Suprapubic skin (tissue), 4 donors: ENCODE data around the gene MOB3A. TPM values are rescaled to one million over a fixed set of nuclear protein-coding genes. Genes with fewer than 3 reads are reported as not detected.

Experiments used
- DNase-seq, 2 donors: peaks; one replicate each; pipeline ENCODE4 v3.0.0-alpha.2; 2019; ENCODE audit warnings: low spot score in 2 of 2
- H3K27ac ChIP-seq: fragments of 200-600 bp; sonication (generic); one replicate; pipeline ENCODE4 v1.5.1; 2019
- H3K27me3 ChIP-seq: fragments of 200-600 bp; sonication (generic); one replicate; pipeline ENCODE4 v1.5.1; 2019
- H3K36me3 ChIP-seq: fragments of 200-600 bp; sonication (generic); one replicate; pipeline ENCODE4 v1.5.1; 2019
- H3K4me1 ChIP-seq: fragments of 200-600 bp; sonication (generic); one replicate; pipeline ENCODE4 v1.5.1; 2019
- H3K4me3 ChIP-seq: fragments of 200-600 bp; sonication (generic); one replicate; pipeline ENCODE4 v1.5.1; 2019; ENCODE audit warnings: mild to moderate bottlenecking
- H3K9me3 ChIP-seq: fragments of 200-600 bp; sonication (generic); one replicate; pipeline ENCODE4 v1.5.1; 2019
- CTCF ChIP-seq, 2 donors: fragments of 200-600 bp in 1 of 2; fragments of 450-650 bp in 1 of 2; sonication (generic) in 1 of 2; IDR thresholded peaks; one replicate each; pipeline ENCODE4 v1.5.1; 2016 to 2019; ENCODE audit warnings: antibody characterized with exemption in 2 of 2, mild to moderate bottlenecking in 1 of 2, moderate library complexity in 1 of 2
- EP300 ChIP-seq: sonication (generic); formaldehyde crosslinking; IDR thresholded peaks from one replicate; pipeline ENCODE4 v1.6.1; 2017; ENCODE audit warnings: antibody characterized with exemption
- POLR2A ChIP-seq, 2 donors: fragments of 450-650 bp; IDR thresholded peaks; one replicate each; pipeline ENCODE4 v1.6.1; 2017; ENCODE audit warnings: antibody characterized with exemption in 2 of 2, mild to moderate bottlenecking in 2 of 2, moderate library complexity in 2 of 2
- POLR2AphosphoS5 ChIP-seq, 3 donors: sonication (generic); formaldehyde crosslinking; IDR thresholded peaks; one replicate each; pipeline ENCODE4 v1.6.1; 2017; ENCODE audit warnings: antibody characterized with exemption in 3 of 3
- WGBS: methylation state at CpG from one replicate; pipeline ENCODE4 v1.1.5; 2018; 5-methylcytosine and 5-hydroxymethylcytosine counted together
- total RNA-seq, 4 donors: library from RNA; depleted of rRNA; stranded (reverse); fragments of >200 nt; gene quantifications; one replicate each; pipeline ENCODE4 v1.1.0, GENCODE V29; 2016

Gene MOB3A
- total RNA-seq, 4 donors from 2014 or later, result 23.7 to 29.4 (median 28.1) TPM

GRCh38 chr19:2122251-2122650 is 26.1 kb upstream of the MOB3A start:
- no peak for DNase-seq
- H3K4me3 ChIP-seq, result no peak overlapping the region
- H3K36me3 ChIP-seq, result peaks cover 96% of the 10 kb centered on the region
- H3K27me3 ChIP-seq, result no peaks in the 10 kb centered on the region
- H3K9me3 ChIP-seq, result no peaks in the 10 kb centered on the region
- no peak for TF ChIP-seq POLR2A (IDR thresholded peaks at IDR 0.05)
- no peaks in the 10 kb centered on the region for H3K4me1 ChIP-seq
- no peak overlapping the region for H3K27ac ChIP-seq
- WGBS, result 86% methylated on average over 15 of the region's 15 CpGs

GRCh38 chr19:2121416-2122051 is 25.4 kb upstream of the MOB3A start:
- H3K36me3 ChIP-seq, result peaks cover 96% of the 10 kb centered on the region
- H3K4me1 ChIP-seq, result no peaks in the 10 kb centered on the region
- no peaks in the 10 kb centered on the region for H3K27me3 ChIP-seq
- no peak overlapping the region for H3K27ac ChIP-seq
- no peak for DNase-seq
- H3K4me3 ChIP-seq, result no peak overlapping the region
- TF ChIP-seq POLR2AphosphoS5 (IDR thresholded peaks at IDR 0.05) (no peak), CTCF (IDR thresholded peaks at IDR 0.05) (no peak), EP300 (no peak), POLR2A (IDR thresholded peaks at IDR 0.05) (no peak)
- no peaks in the 10 kb centered on the region for H3K9me3 ChIP-seq
- 80% methylated on average over 3 of the region's 27 CpGs for WGBS

- no peak for DNase-seq
- no peaks in the 10 kb centered on the region for H3K27me3 ChIP-seq
- H3K4me3 ChIP-seq, result no peak overlapping the region
- TF ChIP-seq POLR2AphosphoS5 (IDR thresholded peaks at IDR 0.05), result no peak
- WGBS, result 96% methylated on average over 21 of the region's 26 CpGs
- H3K36me3 ChIP-seq, result peaks cover 98% of the 10 kb centered on the region
- H3K27ac ChIP-seq, result no peak overlapping the region
- H3K4me1 ChIP-seq, result no peaks in the 10 kb centered on the region
- H3K9me3 ChIP-seq, result no peaks in the 10 kb centered on the region
Measured at GRCh38 chr19:2120821-2121220, 24.7 kb upstream of the MOB3A start.

GRCh38 chr19:2119921-2120785 is 24.0 kb upstream of the MOB3A start:
- no peaks in the 10 kb centered on the region for H3K4me1 ChIP-seq
- no peaks in the 10 kb centered on the region for H3K9me3 ChIP-seq
- peaks cover 98% of the 10 kb centered on the region for H3K36me3 ChIP-seq
- DNase-seq, result no peak
- TF ChIP-seq POLR2AphosphoS5 (IDR thresholded peaks at IDR 0.05) (no peak), CTCF (IDR thresholded peaks at IDR 0.05) (no peak), EP300 (no peak), POLR2A (IDR thresholded peaks at IDR 0.05) (no peak)
- no peaks in the 10 kb centered on the region for H3K27me3 ChIP-seq
- H3K4me3 ChIP-seq, result no peak overlapping the region
- H3K27ac ChIP-seq, result no peak overlapping the region
- WGBS, result 86% methylated on average over 16 of the region's 31 CpGs

GRCh38 chr19:2118438-2118837 is 22.3 kb upstream of the MOB3A start:
- TF ChIP-seq CTCF (IDR thresholded peaks at IDR 0.05) (no peak), POLR2A (IDR thresholded peaks at IDR 0.05) (no peak), EP300 (no peak), POLR2AphosphoS5 (IDR thresholded peaks at IDR 0.05) (no peak)
- no peaks in the 10 kb centered on the region for H3K9me3 ChIP-seq
- no peaks in the 10 kb centered on the region for H3K4me1 ChIP-seq
- WGBS, result no CpG with 5 or more reads among the region's 18 CpGs
- H3K27me3 ChIP-seq, result no peaks in the 10 kb centered on the region
- DNase-seq, result no peak
- peaks cover 100% of the 10 kb centered on the region for H3K36me3 ChIP-seq
- H3K4me3 ChIP-seq, result no peak overlapping the region
- H3K27ac ChIP-seq, result no peak overlapping the region

GRCh38 chr19:2117215-2117960 is 21.3 kb upstream of the MOB3A start:
- Histone ChIP-seq H3K36me3 (peaks cover 100% of the 10 kb centered on the region), H3K4me3 (no peak overlapping the region), H3K27me3 (no peaks in the 10 kb centered on the region), H3K9me3 (no peaks in the 10 kb centered on the region), H3K27ac (no peak overlapping the region), H3K4me1 (no peaks in the 10 kb centered on the region)
- TF ChIP-seq CTCF (IDR thresholded peaks at IDR 0.05), result no peak
- no peak for TF ChIP-seq POLR2AphosphoS5 (IDR thresholded peaks at IDR 0.05)
- TF ChIP-seq POLR2A (IDR thresholded peaks at IDR 0.05), result no peak
- no peak for TF ChIP-seq EP300
- no peak for DNase-seq
- WGBS, result 95% methylated on average over 14 of the region's 27 CpGs
